ENCODE results near the gene FBXO28. TPM values are rescaled to one million over a fixed set of nuclear protein-coding genes. Genes with fewer than 3 reads are reported as not detected.

FBXO28 gene
- total RNA-seq, 1 experiment from 2014 or later, result 36.6 TPM

GRCh38 chr1:224082146-224082545 is 31.8 kb upstream of the FBXO28 start:
- intact Hi-C loops (cut with micrococcal nuclease; ENCODE audit: unreplicated experiment) (no loop called here), in situ Hi-C loops (cut with HindIII; ENCODE audit: low pct_unique_long_range_greater_than_20kb, low sequenced_read_pairs) (no loop called here)
- TF ChIP-seq CTCF (IDR thresholded peaks at IDR 0.05) (no peak), REST (IDR thresholded peaks at IDR 0.05; ENCODE audit: insufficient read depth in 1 of 2, low read depth in 2 of 2, low read length in 1 of 2) (no peak), SIN3A (IDR thresholded peaks at IDR 0.05; ENCODE audit: borderline replicate concordance, insufficient read depth, low read depth, low read length) (no peak), TCF7L2 (IDR thresholded peaks at IDR 0.05; ENCODE audit: low read depth, low read length) (no peak), POLR2AphosphoS5 (IDR thresholded peaks at IDR 0.05; ENCODE audit: low read depth, low read length) (no peak)
- 0 out of 2 replicates have a peak, but pooled peaks cover 3% of the 10 kb centered on the region for H3K4me1 ChIP-seq (ENCODE audit: control insufficient read depth, insufficient read depth, low read length)
- H3K36me3 ChIP-seq (ENCODE audit: control insufficient read depth, insufficient read depth, low read length), result no peaks in the 10 kb centered on the region
- BruUV-seq (replicated peaks), result no TSS peak
- no peak overlapping the region for H3K27ac ChIP-seq (ENCODE audit: low read length)
- ATAC-seq (no peak), DNase-seq (ENCODE audit: low read depth, low spot score) (no peak)
- no peak overlapping the region for H3K4me3 ChIP-seq (ENCODE audit: low read depth in 2 of 2, low read length in 2 of 2)
- ChIA-PET POLR2A (interaction anchor here (0.6 kb wide), 1 partner anchor 280 kb away, joined by 4 read pairs; no protein-coding TSS in a partner anchor), CTCF (no interaction called here)
- no peaks in the 10 kb centered on the region for H3K27me3 ChIP-seq (ENCODE audit: control insufficient read depth, insufficient read depth, low read length)
- no peaks in the 10 kb centered on the region for H3K9me3 ChIP-seq (ENCODE audit: control insufficient read depth, insufficient read depth, low read depth, low read length)

- Histone ChIP-seq H3K9me3 (ENCODE audit: control insufficient read depth, insufficient read depth, low read depth, low read length) (no peaks in the 10 kb centered on the region), H3K27me3 (ENCODE audit: control insufficient read depth, insufficient read depth, low read length) (no peaks in the 10 kb centered on the region), H3K36me3 (ENCODE audit: control insufficient read depth, insufficient read depth, low read length) (no peaks in the 10 kb centered on the region), H3K27ac (ENCODE audit: low read length) (no peak overlapping the region), H3K4me3 (ENCODE audit: low read depth in 2 of 2, low read length in 2 of 2) (no peak overlapping the region), H3K4me1 (ENCODE audit: control insufficient read depth, insufficient read depth, low read length) (0 out of 2 replicates have a peak, but pooled peaks cover 3% of the 10 kb centered on the region)
- in situ Hi-C loops (cut with HindIII; ENCODE audit: low pct_unique_long_range_greater_than_20kb, low sequenced_read_pairs) (no loop called here), intact Hi-C loops (cut with micrococcal nuclease; ENCODE audit: unreplicated experiment) (no loop called here)
- TF ChIP-seq SIN3A (IDR thresholded peaks at IDR 0.05; ENCODE audit: borderline replicate concordance, insufficient read depth, low read depth, low read length) (no peak), TCF7L2 (IDR thresholded peaks at IDR 0.05; ENCODE audit: low read depth, low read length) (no peak), POLR2AphosphoS5 (IDR thresholded peaks at IDR 0.05; ENCODE audit: low read depth, low read length) (no peak), REST (IDR thresholded peaks at IDR 0.05; ENCODE audit: insufficient read depth in 1 of 2, low read depth in 2 of 2, low read length in 1 of 2) (no peak), CTCF (IDR thresholded peaks at IDR 0.05) (no peak)
- no TSS peak for BruUV-seq (replicated peaks)
- ChIA-PET POLR2A (no interaction called here), CTCF (no interaction called here)
- ATAC-seq (no peak), DNase-seq (ENCODE audit: low read depth, low spot score) (no peak)
Observed at GRCh38 chr1:224084867-224085266, 29.0 kb upstream of the FBXO28 start.

All from Panc1 (cell line).